Measurements from ENCODE around the gene DNM3.
"Not testable (repeated sequence)": the region's sequence is repeated elsewhere in the genome, so short reads cannot be mapped to it uniquely, and the experiment has no call there.

DNM3 gene

GRCh38 chr1:172360511-172360910 lies 519.2 kb downstream of the DNM3 start:
- Histone ChIP-seq H3K4me1 (ENCODE audit: insufficient read depth, low read length, severe bottlenecking) (peaks cover 43% of the 10 kb centered on the region), H3F3A (ENCODE audit: insufficient read depth, low read length) (no peaks in the 10 kb centered on the region), H3K79me2 (ENCODE audit: insufficient read depth, low read length) (no peaks in the 10 kb centered on the region), H3K9ac (ENCODE audit: low read length) (no peak overlapping the region; the same call in 1 of the 2 replicates), H3K36me3 (ENCODE audit: insufficient read depth, low read length) (no peaks in the 10 kb centered on the region), H4K20me1 (ENCODE audit: insufficient read depth, low read length) (no peaks in the 10 kb centered on the region), H3K9me3 (ENCODE audit: low read length) (no peaks in the 10 kb centered on the region; the same call in none of the 2 replicates), H3K27me3 (ENCODE audit: insufficient read depth, low read length) (no peaks in the 10 kb centered on the region), H3K9me2 (ENCODE audit: low read depth, low read length) (no peaks in the 10 kb centered on the region), H3K4me3 (ENCODE audit: low read depth, low read length, poor library complexity, severe bottlenecking) (no peak overlapping the region), H3K4me2 (ENCODE audit: low read length) (peak overlapping the region; percentile 24), H2AFZ (ENCODE audit: low read length) (peak overlapping the region; percentile 65; the same call in 1 of the 2 replicates), H3K27ac (ENCODE audit: low read depth, low read length, poor library complexity, severe bottlenecking) (peak overlapping the region; percentile 88)
- TF ChIP-seq EZH2 (IDR thresholded peaks at IDR 0.05; ENCODE audit: borderline replicate concordance, low read length), result no peak

DNA sequence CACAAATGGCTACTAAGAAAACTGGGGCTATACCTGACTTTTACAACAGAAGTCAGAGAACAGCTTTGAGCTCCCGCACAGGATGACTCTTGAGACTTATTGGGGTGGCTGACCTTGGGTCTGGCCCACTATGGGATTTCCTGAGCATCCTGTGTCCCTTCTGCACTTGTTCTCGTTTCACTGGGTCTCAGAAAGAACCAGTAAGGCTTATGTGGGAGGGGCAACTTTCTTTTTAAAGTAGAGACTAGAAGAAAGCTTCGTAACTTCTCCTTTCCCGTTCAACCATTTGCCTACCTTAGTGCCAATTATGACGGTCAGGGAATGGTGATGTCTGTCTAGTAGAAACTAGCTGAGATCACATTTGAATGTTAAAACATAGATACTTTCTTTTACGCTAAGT lies 519.7 kb downstream of the DNM3 start:
- H3K4me1 ChIP-seq (ENCODE audit: insufficient read depth, low read length, severe bottlenecking), result peaks cover 43% of the 10 kb centered on the region
- peak overlapping the region; percentile 24 for H3K4me2 ChIP-seq (ENCODE audit: low read length)
- H3K4me3 ChIP-seq (ENCODE audit: low read depth, low read length, poor library complexity, severe bottlenecking), result no peak overlapping the region
- no peaks in the 10 kb centered on the region for H3K36me3 ChIP-seq (ENCODE audit: insufficient read depth, low read length)
- no peaks in the 10 kb centered on the region for H3K79me2 ChIP-seq (ENCODE audit: insufficient read depth, low read length)
- H3K9me3 ChIP-seq (ENCODE audit: low read length), result peaks cover under 1% of the 10 kb centered on the region
- H3K27me3 ChIP-seq (ENCODE audit: insufficient read depth, low read length), result no peaks in the 10 kb centered on the region
- TF ChIP-seq, protein P1, sequence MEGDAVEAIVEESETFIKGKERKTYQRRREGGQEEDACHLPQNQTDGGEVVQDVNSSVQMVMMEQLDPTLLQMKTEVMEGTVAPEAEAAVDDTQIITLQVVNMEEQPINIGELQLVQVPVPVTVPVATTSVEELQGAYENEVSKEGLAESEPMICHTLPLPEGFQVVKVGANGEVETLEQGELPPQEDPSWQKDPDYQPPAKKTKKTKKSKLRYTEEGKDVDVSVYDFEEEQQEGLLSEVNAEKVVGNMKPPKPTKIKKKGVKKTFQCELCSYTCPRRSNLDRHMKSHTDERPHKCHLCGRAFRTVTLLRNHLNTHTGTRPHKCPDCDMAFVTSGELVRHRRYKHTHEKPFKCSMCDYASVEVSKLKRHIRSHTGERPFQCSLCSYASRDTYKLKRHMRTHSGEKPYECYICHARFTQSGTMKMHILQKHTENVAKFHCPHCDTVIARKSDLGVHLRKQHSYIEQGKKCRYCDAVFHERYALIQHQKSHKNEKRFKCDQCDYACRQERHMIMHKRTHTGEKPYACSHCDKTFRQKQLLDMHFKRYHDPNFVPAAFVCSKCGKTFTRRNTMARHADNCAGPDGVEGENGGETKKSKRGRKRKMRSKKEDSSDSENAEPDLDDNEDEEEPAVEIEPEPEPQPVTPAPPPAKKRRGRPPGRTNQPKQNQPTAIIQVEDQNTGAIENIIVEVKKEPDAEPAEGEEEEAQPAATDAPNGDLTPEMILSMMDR (IDR thresholded peaks at IDR 0.05; ENCODE audit: low read length), result no peak
- H3K9me2 ChIP-seq (ENCODE audit: low read depth, low read length), result no peaks in the 10 kb centered on the region
- H2AFZ ChIP-seq (ENCODE audit: low read length), result peak overlapping the region; percentile 65; the same call in 1 of the 2 replicates
- H4K20me1 ChIP-seq (ENCODE audit: insufficient read depth, low read length), result no peaks in the 10 kb centered on the region
- no peak overlapping the region; the same call in 1 of the 2 replicates for H3K9ac ChIP-seq (ENCODE audit: low read length)
- H3K27ac ChIP-seq (ENCODE audit: low read depth, low read length, poor library complexity, severe bottlenecking), result peak overlapping the region; percentile 88
- no peaks in the 10 kb centered on the region for H3F3A ChIP-seq (ENCODE audit: insufficient read depth, low read length)

DNA sequence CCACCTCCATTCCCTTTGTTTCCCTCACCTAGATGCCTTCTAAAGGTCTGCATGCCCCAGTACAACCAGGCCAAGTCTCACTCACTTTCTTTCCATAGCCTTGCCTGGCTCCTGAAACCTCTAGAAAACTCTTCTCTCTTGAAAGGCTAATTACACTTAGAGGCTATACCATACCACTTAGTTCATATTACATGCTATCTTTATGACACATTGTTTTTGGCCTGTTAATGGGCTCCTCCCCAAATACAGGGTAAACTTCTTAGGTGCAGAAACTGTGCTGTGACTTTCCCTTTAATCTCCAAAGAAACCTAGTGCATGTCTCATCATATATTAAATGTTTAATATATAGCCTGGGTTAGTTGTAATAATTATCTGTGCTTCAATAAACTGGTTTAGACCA lies 522.6 kb downstream of the DNM3 start:
- peaks cover 13% of the 10 kb centered on the region for H3K9me3 ChIP-seq (ENCODE audit: low read length)
- no peaks in the 10 kb centered on the region for H3K27me3 ChIP-seq (ENCODE audit: insufficient read depth, low read length)
- H3K4me3 ChIP-seq (ENCODE audit: low read depth, low read length, poor library complexity, severe bottlenecking), result no peak overlapping the region
- H3K4me2 ChIP-seq (ENCODE audit: low read length), result no peak overlapping the region
- no peak overlapping the region for H3K9ac ChIP-seq (ENCODE audit: low read length)
- H2AFZ ChIP-seq (ENCODE audit: low read length), result no peak overlapping the region
- no peak for TF ChIP-seq EZH2 (IDR thresholded peaks at IDR 0.05; ENCODE audit: borderline replicate concordance, low read length)
- TF ChIP-seq, protein P1 (IDR thresholded peaks at IDR 0.05; ENCODE audit: low read length), result no peak
- peaks cover 27% of the 10 kb centered on the region for H3K4me1 ChIP-seq (ENCODE audit: insufficient read depth, low read length, severe bottlenecking)
- no peaks in the 10 kb centered on the region for H3F3A ChIP-seq (ENCODE audit: insufficient read depth, low read length)
- H3K36me3 ChIP-seq (ENCODE audit: insufficient read depth, low read length), result no peaks in the 10 kb centered on the region
- H3K79me2 ChIP-seq (ENCODE audit: insufficient read depth, low read length), result no peaks in the 10 kb centered on the region
- no peak overlapping the region for H3K27ac ChIP-seq (ENCODE audit: low read depth, low read length, poor library complexity, severe bottlenecking)
- H4K20me1 ChIP-seq (ENCODE audit: insufficient read depth, low read length), result no peaks in the 10 kb centered on the region
- no peaks in the 10 kb centered on the region for H3K9me2 ChIP-seq (ENCODE audit: low read depth, low read length)

- not testable (repeated sequence) for H3K9me3 ChIP-seq (ENCODE audit: low read length); H2AFZ ChIP-seq (ENCODE audit: low read length); H4K20me1 ChIP-seq (ENCODE audit: insufficient read depth, low read length); H3K4me3 ChIP-seq (ENCODE audit: low read depth, low read length, poor library complexity, severe bottlenecking); H3K79me2 ChIP-seq (ENCODE audit: insufficient read depth, low read length); H3F3A ChIP-seq (ENCODE audit: insufficient read depth, low read length); H3K36me3 ChIP-seq (ENCODE audit: insufficient read depth, low read length); H3K4me2 ChIP-seq (ENCODE audit: low read length); H3K27ac ChIP-seq (ENCODE audit: low read depth, low read length, poor library complexity, severe bottlenecking); H3K4me1 ChIP-seq (ENCODE audit: insufficient read depth, low read length, severe bottlenecking); H3K9ac ChIP-seq (ENCODE audit: low read length); H3K9me2 ChIP-seq (ENCODE audit: low read depth, low read length); H3K27me3 ChIP-seq (ENCODE audit: insufficient read depth, low read length)
These were observed 530.3 kb downstream of the DNM3 start for GRCh38 chr1:172371646-172372045.

All from OCI-LY1 (cell line).